A549 (cell line): Measurements from ENCODE around the gene RXRG.

ENCODE experiments used
- BCL3 ChIP-seq: fragments of >200 bp; sonication (Bioruptor Twin); formaldehyde crosslinking; IDR thresholded peaks from 3 replicates; pipeline ENCODE4 v1.6.1; 2016
- CBX8 ChIP-seq: fragments of 200-600 bp; sonication (generic); IDR thresholded peaks from 2 replicates; pipeline ENCODE4 v1.6.1; 2016
- CHD2 ChIP-seq: fragments of 150-350 bp; IDR thresholded peaks from 2 replicates; pipeline ENCODE4 v1.6.1; 2014; ENCODE audit warnings: low read length; ENCODE audit not compliant: partially characterized antibody
- EP300 ChIP-seq, 2 experiments: fragments of >200 bp; sonication (Bioruptor Twin); formaldehyde crosslinking; IDR thresholded peaks; 2 replicates in 1 of 2; 3 replicates in 1 of 2; pipeline ENCODE4 v1.6.1; 2016 to 2017
- MAX ChIP-seq: IDR thresholded peaks from 2 replicates; pipeline ENCODE4 v1.6.1; 2012
- NFE2L2 ChIP-seq: fragments of 150-350 bp; conservative IDR thresholded peaks from 2 replicates; pipeline ENCODE4 v1.6.1; 2014; ENCODE audit warnings: low read length
- POLR2A ChIP-seq: IDR thresholded peaks from 2 replicates; pipeline ENCODE4 v1.6.1; 2012; ENCODE audit warnings: mild to moderate bottlenecking, low read length
- RAD21 ChIP-seq, 2 experiments: fragments of >200 bp in 1 of 2; sonication (Bioruptor Twin) in 1 of 2; formaldehyde crosslinking in 1 of 2; IDR thresholded peaks in 1 of 2; conservative IDR thresholded peaks in 1 of 2; 2 replicates in 1 of 2; 3 replicates in 1 of 2; pipeline ENCODE4 v1.6.1; 2012 to 2018; ENCODE audit warnings: inconsistent platforms in 1 of 2
- RCOR1 ChIP-seq: fragments of 150-350 bp; IDR thresholded peaks from 2 replicates; pipeline ENCODE4 v1.6.1; 2014; ENCODE audit warnings: antibody characterized with exemption, low read length, low read depth
- TF ChIP-seq, protein P1 (sequence below): fragments of >200 bp; sonication (Bioruptor Twin); formaldehyde crosslinking; IDR thresholded peaks from 3 replicates; pipeline ENCODE4 v1.5.1; 2016
- TF ChIP-seq, protein P2 (sequence below): IDR thresholded peaks from 2 replicates; pipeline ENCODE4 v1.6.1; 2012

DNA sequence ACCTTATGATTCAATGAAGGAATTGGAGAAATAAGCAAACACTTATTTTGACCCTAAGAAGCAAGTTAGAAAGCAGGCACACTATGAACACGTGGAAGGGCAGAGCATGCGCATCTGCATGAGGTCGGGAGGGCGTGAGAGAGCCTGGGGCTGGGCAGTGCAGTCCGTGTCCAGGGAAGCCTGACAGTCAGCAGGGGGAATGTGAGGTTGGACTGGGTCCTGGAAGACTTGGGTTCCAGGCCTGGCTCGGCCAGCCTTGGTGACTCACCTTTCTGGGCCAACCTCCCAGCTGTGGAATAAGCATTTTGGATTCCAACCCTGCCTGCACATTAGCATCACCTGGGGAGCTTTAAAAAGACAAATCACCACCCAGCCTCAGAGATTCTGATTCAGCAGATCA lies 61.9 kb downstream of the RXRG start:
- TF ChIP-seq, protein P1, sequence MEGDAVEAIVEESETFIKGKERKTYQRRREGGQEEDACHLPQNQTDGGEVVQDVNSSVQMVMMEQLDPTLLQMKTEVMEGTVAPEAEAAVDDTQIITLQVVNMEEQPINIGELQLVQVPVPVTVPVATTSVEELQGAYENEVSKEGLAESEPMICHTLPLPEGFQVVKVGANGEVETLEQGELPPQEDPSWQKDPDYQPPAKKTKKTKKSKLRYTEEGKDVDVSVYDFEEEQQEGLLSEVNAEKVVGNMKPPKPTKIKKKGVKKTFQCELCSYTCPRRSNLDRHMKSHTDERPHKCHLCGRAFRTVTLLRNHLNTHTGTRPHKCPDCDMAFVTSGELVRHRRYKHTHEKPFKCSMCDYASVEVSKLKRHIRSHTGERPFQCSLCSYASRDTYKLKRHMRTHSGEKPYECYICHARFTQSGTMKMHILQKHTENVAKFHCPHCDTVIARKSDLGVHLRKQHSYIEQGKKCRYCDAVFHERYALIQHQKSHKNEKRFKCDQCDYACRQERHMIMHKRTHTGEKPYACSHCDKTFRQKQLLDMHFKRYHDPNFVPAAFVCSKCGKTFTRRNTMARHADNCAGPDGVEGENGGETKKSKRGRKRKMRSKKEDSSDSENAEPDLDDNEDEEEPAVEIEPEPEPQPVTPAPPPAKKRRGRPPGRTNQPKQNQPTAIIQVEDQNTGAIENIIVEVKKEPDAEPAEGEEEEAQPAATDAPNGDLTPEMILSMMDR: no peak
- TF ChIP-seq CBX8 (no peak), POLR2A (no peak), RAD21 (conservative IDR thresholded peaks at IDR 0.05 in 1 of 2, IDR thresholded peaks at IDR 0.05 in 1 of 2) (no peak), RCOR1 (no peak), MAX (no peak), BCL3 (no peak), CHD2 (no peak), NFE2L2 (no peak), EP300 (IDR thresholded peaks at IDR 0.05) (no peak)
- TF ChIP-seq, protein P2, sequence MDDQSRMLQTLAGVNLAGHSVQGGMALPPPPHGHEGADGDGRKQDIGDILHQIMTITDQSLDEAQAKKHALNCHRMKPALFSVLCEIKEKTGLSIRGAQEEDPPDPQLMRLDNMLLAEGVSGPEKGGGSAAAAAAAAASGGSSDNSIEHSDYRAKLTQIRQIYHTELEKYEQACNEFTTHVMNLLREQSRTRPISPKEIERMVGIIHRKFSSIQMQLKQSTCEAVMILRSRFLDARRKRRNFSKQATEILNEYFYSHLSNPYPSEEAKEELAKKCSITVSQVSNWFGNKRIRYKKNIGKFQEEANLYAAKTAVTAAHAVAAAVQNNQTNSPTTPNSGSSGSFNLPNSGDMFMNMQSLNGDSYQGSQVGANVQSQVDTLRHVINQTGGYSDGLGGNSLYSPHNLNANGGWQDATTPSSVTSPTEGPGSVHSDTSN: no peak
